ENCODE results near the gene TFPT.
A peak's percentile ranks its signal among the peaks of the same experiment; 100 is the strongest.

Gene TFPT

DNA sequence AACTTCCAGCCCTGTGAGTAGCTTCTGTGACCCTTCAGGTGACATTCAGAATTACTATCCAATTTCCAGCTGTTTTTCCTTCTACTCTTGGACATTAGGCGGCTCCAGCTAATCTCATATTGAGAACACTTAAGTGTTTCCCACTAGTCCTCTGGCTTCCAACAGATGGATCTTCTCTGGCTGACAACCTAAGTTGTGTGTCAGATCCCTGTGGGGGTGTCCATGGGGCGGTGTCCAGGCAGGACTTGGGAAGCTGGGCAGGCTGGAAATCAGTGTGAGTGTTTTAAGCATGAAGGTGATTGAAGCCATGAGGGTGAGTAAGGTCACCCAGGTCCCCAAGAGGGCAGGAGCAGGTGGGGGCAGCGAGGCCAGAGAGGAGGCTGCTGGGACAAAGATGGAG, 32.2 kb upstream of the TFPT start:
- DNase-seq: no peak

DNA sequence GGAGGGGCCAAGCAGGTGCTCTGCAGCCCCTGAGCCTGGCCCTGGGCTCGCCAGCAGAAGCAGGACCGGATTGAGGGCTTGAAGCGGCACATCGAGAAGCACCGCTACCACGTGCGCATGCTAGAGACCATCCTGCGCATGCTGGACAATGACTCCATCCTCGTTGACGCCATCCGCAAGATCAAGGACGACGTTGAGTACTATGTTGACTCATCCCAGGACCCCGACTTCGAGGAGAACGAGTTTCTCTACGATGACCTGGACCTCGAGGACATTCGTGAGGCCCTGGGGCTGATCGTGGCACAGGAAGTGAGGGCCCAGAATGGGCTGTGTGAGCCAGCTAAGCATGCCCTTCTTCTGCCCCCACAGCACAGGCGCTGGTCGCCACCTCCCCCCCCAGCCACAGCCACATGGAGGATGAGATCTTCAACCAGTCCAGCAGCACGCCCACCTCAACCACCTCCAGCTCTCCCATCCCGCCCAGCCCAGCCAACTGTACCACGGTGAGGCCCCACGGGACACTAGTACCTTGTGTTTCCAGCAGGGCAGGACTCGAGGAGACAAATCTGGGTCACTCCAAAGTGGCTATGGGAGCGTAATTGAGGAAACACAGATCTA, 30.2 kb upstream of the TFPT start:
- no peak for DNase-seq

DNA sequence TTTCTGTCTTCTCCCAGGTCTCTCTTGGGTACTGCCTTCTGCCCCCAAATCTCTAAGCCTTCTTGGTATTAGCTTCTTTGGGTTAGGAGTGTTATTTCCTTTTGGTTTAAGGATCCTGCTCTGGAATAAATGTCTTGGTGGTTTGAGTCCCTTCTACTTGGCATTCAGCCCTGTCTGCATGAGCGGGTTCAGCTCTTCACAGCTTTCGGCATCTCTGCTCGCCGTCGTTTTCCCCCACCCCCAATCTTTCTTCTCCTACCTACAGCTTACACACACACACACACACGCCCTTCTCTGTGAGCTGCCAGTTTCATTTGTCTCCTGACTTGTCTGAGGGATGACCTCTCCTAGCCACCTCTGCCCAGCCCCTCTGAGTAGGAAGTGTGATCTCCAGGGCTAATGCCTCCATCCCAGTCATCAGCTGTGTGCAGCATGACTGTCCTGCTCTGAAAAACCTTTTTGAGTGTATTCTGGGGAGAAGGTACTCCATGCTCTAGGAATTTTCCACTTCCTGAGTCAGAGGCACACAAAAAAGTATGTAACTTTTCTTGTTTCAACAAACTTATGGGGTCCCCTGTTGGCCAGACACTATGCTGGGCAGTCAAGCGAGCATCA, 26.8 kb upstream of the TFPT start:
- DNase-seq: no peak

DNA sequence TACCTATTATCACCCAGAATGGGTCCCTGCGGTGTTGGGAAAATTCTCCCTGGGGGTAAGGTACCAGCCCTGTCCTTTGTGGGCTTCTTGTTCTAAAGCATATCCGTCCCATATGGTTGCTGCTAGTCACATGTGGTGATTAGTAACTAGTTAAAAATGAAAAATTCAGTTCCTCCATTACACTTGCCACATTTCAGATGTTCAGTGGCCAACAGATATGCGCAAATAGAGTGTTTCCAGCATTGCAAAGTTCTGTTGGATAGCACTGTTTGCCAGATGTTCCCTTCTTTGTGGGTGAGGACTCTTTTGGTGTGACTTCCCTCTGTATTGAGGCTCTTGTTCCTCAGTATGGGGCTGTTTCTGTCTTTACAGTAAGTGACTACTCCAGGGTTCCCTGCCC, 25.9 kb upstream of the TFPT start:
- DNase-seq: no peak

DNA sequence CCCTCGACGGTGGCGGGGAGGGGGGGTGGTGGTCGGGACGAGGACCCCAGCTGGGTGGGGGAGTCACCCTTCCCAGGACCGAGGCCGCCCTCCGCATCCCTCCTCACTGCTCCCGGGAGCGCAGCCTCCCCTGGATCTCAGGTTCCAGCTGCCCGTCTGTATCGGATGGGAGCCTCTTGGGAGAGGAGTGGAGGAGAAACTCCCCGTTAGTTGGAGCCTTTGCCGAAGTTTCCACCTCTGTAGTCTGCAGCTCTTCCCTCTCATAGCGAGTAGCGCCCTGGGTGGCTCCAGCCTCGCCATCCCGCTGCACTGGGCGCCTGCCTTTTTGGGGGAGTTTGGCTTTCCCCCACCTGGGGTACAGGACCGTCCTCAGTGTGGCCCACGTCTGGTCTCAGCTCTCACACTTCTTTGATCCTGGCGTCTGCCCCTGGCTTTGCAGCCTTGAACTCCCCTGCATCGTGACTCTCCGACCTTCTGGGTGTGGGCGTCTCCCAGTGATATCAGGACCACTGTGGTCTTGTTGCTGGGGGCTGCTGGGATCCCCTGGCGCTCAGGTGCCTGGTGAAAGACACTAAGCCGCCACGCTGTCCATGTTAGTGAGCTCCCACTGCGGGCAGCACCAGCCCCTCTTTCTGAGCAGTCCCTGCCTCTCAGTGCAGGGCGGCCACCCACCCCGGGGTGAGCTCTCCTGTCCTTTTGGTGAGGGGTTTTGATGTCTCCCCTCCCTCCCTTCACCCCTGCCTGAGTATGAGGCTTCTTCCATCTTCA, 23.2 kb upstream of the TFPT start:
- no peak for DNase-seq

DNA sequence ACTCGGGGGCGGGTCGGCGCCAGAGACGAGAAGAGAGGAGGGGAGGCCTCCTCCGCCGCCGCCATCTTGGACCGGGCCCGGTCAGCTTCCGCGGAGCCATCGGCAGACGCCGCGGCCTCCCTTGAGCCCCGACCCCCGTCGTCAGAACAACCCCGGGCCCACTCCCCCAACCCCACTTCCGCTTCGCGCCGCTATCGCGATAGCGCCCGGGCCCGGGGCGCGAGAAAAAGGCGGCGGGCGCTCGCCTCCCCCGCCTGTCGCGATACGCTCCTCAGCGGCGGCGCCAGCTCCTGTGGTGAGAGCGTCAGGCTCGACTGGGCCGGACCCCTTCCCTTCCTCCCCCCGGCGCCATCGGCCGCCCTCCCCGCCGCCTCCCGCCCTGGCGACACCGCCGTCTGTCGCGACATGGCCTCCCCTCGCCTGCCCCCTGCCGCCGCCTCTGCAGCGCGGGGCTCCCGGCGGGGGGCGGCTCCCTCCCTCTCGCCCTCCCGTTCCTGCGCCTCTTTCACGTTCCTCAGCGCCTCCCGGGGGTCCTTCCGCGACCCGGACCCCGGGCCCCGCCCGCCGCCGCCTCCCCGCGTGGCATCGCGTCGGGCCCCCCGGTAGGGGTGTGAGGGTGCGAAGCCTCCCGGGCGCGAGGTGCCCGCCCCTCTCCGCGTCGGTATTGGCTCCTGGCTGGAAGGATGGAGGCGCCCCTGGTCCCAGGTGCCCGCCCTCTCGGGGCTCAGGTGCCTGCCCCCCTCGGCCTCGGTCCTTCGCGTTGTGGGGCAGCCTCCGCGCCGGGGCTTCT, 22.4 kb upstream of the TFPT start, which contains the start of gene CNOT3:
TSS of gene CNOT3 (plus strand) at position 64 of the 790 bp plus-strand sequence. CDS start 5,217 bp downstream, outside the sequence.
- no peak for DNase-seq

DNA sequence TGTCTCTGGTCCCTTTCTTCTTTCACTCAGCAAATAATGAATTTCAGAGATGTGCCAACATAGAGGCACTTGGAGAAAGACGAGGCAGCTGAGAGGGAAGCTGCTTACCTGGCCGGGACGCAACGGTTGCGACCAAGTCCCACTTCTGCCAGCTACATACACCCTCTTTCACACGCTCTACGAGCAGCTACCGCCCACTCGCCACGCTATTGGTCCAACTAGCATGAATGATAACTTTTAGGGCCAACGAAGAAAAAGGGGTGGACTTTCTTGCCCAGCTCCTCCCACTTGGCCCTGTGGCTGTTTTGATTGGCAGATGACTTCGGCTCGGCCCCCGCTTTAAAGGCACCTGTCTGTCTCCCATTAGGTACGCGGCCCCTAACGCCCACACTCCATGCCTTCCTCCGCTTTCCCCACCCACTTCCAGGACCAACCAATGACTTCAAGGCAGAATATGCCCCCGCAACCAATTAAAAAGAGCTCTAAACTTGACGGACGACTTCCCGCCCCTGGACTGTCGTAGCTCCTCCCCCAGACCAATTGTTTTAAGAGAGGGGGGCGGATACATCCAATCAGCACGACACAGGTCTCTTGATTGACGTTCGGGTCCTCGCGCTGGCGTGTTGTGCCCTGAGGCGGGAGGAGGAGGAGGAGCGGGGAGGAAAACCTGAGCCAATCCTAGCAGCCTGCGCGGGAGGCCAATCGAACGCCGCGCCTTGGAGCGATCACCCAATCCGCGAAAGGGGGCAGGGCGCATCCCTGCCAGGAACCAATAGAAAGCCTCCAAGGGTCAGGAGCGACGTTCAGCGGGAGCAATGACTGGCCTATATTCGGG, 21.6 kb upstream of the TFPT start:
- peak; percentile 100 for DNase-seq

DNA sequence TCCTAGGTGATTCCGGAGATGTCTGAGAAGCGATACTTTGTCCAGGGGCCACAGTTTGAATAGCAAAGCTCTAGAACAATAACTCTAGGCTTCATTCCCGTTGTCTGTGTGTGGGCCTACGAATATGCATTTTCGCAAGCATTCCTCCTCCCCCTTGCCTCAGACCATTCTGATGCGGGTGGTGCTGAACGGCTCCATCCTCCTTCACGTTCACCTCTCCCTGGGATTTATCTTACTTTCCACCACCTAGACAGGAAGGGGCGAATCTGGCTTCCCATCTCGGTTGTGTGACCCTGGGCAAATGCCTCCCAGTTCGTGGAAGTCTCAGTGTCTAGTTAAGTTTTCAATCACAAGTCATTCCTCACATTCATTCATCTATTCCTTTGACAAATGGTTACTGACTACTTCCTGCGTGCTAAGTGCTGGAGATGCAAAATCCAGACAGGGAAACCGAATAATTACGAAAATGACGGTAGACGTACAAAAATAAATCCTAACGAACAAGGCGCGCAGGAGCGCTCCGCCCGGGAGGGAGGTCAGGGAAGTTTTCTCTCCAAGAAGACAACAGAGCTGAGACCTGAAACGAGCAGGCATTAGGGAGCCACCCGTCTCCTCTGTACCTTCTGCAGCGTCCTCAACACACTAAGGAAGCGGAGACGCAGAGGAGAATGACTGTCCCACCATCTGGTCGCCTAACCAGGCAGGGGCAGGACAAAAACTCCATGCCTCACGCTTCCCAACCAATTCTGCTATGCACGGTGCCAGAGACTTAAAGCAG, 20.8 kb upstream of the TFPT start:
- no peak for DNase-seq

DNA sequence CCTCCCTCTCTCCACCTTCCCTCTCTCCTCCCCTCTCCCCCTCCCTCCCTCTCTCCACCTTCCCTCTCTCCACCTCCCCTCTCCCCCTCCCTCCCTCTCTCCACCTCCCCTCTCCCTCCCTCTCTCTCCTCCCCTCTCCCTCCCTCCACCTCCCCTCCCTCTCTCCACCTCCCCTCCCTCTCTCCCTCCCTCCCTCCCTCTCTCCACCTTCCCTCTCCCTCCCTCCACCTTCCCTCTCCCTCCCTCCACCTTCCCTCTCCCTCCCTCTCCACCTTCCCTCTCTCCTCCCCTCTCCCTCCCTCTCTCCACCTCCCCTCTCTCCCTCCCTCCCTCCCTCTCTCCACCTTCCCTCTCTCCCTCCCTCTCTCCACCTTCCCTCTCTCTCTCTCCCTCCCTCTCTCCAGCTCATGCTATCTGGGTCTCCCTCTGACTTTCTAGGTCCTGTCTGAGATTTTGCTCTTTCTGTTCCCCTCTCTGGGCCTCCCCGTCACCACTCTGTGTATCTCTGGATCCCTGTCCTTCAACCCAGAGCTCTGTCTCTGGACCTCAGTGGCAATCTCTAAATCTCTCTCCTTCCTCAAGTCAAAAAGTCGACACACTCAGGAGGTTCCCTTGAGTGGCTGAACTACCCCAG, 18.6 kb upstream of the TFPT start:
- DNase-seq: no peak

DNA sequence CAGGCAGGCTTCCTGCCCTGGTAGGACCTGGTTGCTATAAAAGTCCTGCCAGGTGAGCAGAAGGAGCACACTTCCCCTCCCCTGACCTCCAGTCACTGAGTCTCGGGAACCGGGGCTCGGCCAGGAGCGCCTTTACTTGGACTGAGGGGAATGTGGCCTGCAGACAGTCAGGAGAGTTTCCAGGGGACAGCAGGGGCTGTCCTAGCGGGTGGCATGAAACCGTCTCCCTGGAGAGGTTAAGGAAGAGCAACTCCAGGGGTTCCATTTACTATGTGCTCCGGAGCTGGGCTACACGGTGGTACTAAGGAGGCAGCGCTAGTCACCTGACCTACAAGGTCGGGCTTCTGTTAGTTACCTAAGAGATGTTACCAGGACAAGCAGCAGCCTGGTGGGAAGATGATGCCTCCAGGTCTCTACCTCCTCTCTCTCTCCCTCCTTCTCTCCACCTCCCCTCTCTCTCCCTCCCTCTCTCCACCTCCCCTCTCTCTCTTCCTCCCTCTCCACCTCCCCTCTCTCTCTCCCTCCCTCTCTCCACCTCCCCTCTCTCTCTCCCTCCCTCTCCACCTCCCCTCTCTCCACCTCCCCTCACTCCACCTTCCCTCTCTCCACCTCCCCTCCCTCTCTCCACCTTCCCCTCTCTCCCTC, 18.0 kb upstream of the TFPT start:
- no peak for DNase-seq

DNA sequence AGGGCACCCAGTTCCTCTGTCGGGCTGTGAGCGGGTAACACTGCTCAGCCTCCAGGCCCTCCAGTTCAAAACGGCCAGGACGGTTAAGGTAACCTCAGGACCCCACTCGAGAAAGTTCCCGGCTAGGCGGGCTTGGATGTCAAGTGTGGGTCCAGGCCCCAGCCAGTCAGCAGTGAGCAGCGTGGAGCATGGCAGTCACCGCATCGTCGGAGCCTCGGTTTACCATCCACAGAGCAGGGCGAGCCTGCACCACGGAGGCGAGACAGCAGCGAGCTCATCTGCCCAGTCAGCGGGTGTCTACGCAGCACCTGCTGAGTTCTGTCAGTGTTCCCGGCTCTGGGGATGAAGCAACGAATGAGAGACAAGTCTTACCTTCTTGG, 14.2 kb upstream of the TFPT start:
- no peak for DNase-seq

DNA sequence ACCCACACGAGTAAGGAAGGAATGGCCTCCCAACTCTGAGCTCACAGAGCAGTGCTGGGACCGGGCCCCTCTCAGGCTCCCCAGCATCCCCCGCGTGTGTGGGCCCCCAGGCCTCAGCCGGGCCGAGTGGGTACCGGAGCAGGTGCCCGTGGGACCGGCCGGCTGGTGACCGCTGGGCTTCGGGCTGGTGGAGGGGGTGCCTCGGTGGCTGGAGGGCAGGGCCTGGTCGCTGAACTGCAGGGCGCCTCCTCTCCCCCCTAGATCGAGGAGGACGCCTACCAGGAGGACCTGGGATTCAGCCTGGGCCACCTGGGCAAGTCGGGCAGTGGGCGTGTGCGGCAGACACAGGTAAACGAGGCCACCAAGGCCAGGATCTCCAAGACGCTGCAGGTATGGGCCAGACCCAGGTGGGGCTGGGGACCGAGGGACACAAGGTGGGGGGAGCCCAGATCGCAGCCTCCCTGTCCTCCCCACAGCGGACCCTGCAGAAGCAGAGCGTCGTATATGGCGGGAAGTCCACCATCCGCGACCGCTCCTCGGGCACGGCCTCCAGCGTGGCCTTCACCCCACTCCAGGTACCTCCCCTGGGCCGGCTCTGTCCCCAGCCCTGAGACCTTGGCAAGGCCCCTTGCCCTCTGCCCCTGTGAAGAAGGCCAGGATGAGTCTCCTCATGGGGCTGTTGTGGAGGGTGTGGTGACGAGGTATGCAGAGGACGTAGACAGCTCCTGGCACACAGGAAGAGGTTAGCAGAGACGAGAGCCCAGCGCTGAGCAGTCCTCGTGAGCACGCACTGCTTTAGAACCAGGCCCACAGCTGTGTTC, 13.5 kb upstream of the TFPT start:
- no peak for DNase-seq

DNA sequence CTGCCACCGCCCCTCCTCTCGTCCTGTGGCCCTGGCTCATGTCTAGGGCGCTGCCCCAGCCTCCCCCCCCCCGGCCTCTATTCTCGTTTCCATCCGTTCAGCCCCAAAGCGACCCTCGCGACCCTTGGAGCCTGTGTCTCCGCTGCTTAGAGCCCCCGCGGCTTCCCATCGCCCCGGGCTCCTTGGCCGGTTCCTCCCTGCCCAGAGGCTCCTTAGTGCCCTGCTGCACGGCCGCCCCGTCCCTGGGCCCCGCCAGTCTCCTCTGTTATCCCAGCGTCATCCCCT, 12.9 kb upstream of the TFPT start:
- DNase-seq: no peak

DNA sequence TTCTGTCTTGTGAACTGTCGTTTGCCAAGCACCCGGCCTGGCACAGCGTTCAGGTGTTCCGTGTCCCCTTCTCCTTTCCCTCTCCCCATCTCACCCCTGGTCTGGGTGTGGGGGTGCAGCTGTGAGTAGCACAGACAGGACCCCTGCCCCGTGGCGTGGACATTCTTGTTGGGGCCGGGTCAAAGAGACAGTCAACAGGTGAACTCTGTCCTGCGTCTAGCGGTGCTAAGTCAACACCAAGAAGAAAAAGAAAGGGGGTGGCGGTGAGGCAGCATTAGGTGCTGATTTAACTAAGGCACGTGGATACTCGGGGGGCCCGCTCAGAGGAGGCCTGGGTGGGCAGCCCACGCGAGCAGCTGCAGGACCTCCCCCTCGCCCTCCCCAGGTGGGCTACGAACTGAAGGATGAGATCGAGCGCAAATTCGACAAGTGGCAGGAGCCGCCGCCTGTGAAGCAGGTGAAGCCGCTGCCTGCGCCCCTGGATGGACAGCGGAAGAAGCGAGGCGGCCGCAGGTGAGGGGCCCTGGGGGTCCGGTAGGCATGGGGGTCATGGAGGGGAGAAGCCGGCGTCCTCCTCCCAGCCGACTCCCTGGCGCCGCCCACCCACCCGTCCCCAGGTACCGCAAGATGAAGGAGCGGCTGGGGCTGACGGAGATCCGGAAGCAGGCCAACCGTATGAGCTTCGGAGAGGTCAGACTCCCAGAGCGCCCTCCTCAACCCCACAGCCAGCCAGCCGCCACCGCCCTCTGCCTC, 12.4 kb upstream of the TFPT start:
- no peak for DNase-seq

DNA sequence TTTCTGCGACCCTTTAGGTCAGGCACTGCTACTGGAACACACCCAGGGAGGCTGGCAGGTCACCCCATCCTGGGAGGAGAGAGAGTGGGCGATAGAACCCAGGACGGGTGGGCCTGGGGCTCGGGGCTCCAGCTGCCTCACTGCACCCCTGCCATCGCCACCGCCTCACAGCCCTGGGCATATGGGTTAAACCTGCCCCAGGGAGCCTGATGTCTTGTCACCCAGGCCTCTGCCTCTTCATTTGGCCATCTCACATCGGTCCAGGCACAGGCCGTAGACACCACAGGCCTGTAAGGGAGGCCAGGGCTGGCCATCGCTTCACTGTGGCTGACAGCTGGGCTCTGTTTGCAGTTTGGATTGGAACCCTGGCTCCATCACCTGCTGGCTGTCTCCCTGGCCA, 10.3 kb upstream of the TFPT start:
- no peak for DNase-seq

DNA sequence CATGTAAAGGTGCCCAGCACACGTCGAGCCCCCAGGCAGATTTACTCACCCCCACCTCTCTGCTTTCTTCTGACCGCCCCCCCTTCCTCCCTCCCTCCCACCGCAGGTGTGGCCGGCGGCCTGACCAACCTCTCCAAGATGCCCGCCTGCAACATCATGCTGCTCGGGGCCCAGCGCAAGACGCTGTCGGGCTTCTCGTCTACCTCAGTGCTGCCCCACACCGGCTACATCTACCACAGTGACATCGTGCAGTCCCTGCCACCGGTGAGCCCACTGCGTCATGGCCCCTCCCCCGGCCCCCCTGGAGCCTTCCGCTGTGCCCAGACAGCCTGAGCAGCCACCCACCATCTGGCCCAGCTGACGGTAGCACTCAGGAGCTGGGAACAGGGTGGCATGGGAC, 8.9 kb upstream of the TFPT start:
- DNase-seq: no peak

DNA sequence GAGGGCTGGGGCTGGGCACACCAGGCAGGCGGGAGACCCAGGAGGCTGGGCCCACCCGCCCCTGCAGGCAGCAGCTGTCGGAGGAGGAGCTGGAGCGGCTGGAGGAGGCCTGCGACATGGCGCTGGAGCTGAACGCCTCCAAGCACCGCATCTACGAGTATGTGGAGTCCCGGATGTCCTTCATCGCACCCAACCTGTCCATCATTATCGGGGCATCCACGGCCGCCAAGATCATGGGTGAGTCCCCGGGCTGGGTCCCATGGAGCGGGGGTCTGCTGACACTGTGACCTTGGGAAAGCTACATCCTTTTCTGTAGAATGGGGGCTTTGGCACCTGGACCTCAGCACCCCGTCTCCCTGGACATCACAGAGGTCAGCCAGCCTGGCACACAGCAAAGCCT, 8.2 kb upstream of the TFPT start:
- DNase-seq: no peak

DNA sequence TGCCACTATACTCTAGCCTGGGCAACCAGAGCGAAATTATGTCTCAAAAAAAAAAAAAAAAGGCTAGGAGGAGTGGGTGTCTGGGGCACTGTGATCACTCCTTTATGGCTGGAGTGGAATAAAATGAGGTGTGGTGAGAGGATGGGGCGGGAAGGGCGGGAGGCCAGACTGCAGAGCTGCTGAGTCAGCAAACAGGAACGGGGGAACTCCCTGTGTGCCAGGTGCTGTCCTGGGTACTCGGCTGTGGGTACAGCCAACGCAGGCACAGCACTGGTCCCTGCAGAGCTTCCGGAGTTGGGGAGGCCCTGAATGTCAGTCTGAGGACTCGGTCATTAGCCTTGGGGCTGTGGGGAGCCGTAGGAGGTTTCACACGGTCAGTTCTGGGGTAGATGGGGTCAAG, 5.8 kb upstream of the TFPT start:
- DNase-seq: no peak

Data from NCI-H1930 (cell line).